Hepatocyte (in vitro differentiated cells): Measurements from ENCODE around the gene CNTNAP1. TPM values are rescaled to one million over a fixed set of nuclear protein-coding genes. Genes with fewer than 3 reads are reported as not detected.

ENCODE experiments used
- DNase-seq: peaks from one replicate; pipeline ENCODE4 v3.0.0-alpha.2; 2016; ENCODE audit warnings: low spot score
- H2AFZ ChIP-seq: fragments of 200-600 bp; sonication (generic); 2 replicates; pipeline ENCODE4 v1.6.0; 2016; ENCODE audit warnings: antibody characterized with exemption, mild to moderate bottlenecking
- H3K27ac ChIP-seq: fragments of 200-600 bp; sonication (generic); 2 replicates; pipeline ENCODE4 v1.5.1; 2016; ENCODE audit warnings: mild to moderate bottlenecking
- H3K27me3 ChIP-seq: fragments of 200-600 bp; sonication (generic); 2 replicates; pipeline ENCODE4 v1.6.1; 2016
- H3K36me3 ChIP-seq: fragments of 200-600 bp; sonication (generic); replicated peaks from 2 replicates; pipeline ENCODE4 v1.5.1; 2016; ENCODE audit warnings: low read depth; ENCODE audit not compliant: insufficient read depth
- H3K4me1 ChIP-seq: fragments of 200-600 bp; sonication (generic); 2 replicates; pipeline ENCODE4 v1.5.1; 2016; ENCODE audit warnings: mild to moderate bottlenecking, moderate library complexity; ENCODE audit not compliant: insufficient read depth
- H3K4me2 ChIP-seq: fragments of 200-600 bp; sonication (generic); 2 replicates; pipeline ENCODE4 v1.6.0; 2016
- H3K4me3 ChIP-seq: fragments of 200-600 bp; sonication (generic); 2 replicates; pipeline ENCODE4 v1.5.1; 2016; ENCODE audit warnings: mild to moderate bottlenecking
- H3K79me2 ChIP-seq: fragments of 200-600 bp; sonication (generic); 2 replicates; pipeline ENCODE4 v1.6.0; 2017; ENCODE audit warnings: mild to moderate bottlenecking
- H3K9me2 ChIP-seq: fragments of 200-600 bp; sonication (generic); replicated peaks from 2 replicates; pipeline ENCODE4 v1.6.0; 2017; ENCODE audit warnings: mild to moderate bottlenecking; ENCODE audit not compliant: insufficient read depth
- H3K9me3 ChIP-seq: fragments of 200-600 bp; sonication (generic); 2 replicates; pipeline ENCODE4 v1.5.1; 2016; ENCODE audit warnings: low read depth, mild to moderate bottlenecking
- H4K20me1 ChIP-seq: fragments of 200-600 bp; sonication (generic); 2 replicates; pipeline ENCODE4 v1.6.0; 2016; ENCODE audit warnings: mild to moderate bottlenecking; ENCODE audit not compliant: insufficient read depth, poor library complexity, severe bottlenecking
- EZH2 ChIP-seq: fragments of 200-600 bp; sonication (generic); IDR thresholded peaks from 2 replicates; pipeline ENCODE4 v1.6.1; 2016; ENCODE audit warnings: antibody characterized with exemption, mild to moderate bottlenecking, borderline replicate concordance
- EZH2phosphoT487 ChIP-seq: fragments of 200-600 bp; sonication (generic); IDR thresholded peaks from one replicate; pipeline ENCODE4 v1.6.1; 2018; ENCODE audit warnings: antibody characterized with exemption, mild to moderate bottlenecking, low read depth, moderate library complexity; ENCODE audit not compliant: unreplicated experiment, severe bottlenecking
- WGBS: methylation state at CpG from one replicate; pipeline ENCODE4 v1.1.6; 2016; ENCODE audit warnings: low lambda C conversion rate; ENCODE audit errors: missing lambda C conversion rate; 5-methylcytosine and 5-hydroxymethylcytosine counted together
- polyA plus RNA-seq: library from polyadenylated mRNA; unstranded; fragments of >200 nt; fragmentation: Nextera tagmentation; extraction: Ambion mirVana; gene quantifications from 2 replicates; pipeline ENCODE4 v1.2.1, GENCODE V29; 2016
- total RNA-seq: library from RNA; depleted of rRNA; stranded (reverse); fragments of >200 nt; gene quantifications from 2 replicates; pipeline ENCODE4 v1.2.3, GENCODE V29; 2014
- TF ChIP-seq, protein P1 (sequence below): fragments of 200-600 bp; sonication (generic); IDR thresholded peaks from 2 replicates; pipeline ENCODE4 v1.5.1; 2016; ENCODE audit warnings: antibody characterized with exemption, mild to moderate bottlenecking; ENCODE audit not compliant: poor library complexity

The CNTNAP1 gene
- total and polyA plus RNA-seq, 2 experiments from 2014 or later: 2.6 to 4.4 TPM

DNA sequence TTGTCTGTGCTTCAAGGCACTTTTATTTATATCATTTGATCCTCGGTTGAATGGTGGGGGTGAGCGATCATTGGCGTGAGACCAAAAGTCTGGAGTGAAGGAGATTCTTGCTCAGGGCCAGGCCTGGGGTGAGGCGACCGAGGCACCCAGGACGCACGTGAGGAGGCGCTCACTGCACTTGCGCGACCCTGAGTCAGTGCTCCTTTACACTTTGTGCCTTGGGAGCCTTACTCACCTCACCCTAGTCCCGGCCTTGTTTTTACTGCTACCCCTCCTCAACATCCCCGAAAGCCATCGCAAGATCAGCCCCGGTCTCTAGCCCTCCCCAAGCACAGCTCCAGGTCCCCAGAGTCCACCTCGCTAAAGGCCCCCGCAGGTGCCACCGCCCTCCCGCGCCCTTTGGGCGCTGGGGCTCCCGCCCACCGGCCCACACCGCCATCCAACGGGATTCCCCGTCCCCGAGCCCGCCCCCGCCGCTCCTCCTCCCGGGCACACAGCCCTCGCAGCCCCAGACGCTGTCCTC, 62.0 kb downstream of the CNTNAP1 start:
- 2% methylated on average over 13 of the region's 32 CpGs for WGBS
- no peaks in the 10 kb centered on the region for H3K36me3 ChIP-seq
- peak overlapping the region; percentile 72 for H3K4me2 ChIP-seq
- peaks cover 10% of the 10 kb centered on the region for H3K4me1 ChIP-seq
- peak overlapping the region; percentile 84 for H2AFZ ChIP-seq
- no peaks in the 10 kb centered on the region for H3K27me3 ChIP-seq
- no peaks in the 10 kb centered on the region for H3K9me2 ChIP-seq
- peak; percentile 88 for DNase-seq
- H3K9me3 ChIP-seq: no peaks in the 10 kb centered on the region
- H4K20me1 ChIP-seq: no peaks in the 10 kb centered on the region
- peak overlapping the region; percentile 95 for H3K27ac ChIP-seq
- TF ChIP-seq, protein P1, sequence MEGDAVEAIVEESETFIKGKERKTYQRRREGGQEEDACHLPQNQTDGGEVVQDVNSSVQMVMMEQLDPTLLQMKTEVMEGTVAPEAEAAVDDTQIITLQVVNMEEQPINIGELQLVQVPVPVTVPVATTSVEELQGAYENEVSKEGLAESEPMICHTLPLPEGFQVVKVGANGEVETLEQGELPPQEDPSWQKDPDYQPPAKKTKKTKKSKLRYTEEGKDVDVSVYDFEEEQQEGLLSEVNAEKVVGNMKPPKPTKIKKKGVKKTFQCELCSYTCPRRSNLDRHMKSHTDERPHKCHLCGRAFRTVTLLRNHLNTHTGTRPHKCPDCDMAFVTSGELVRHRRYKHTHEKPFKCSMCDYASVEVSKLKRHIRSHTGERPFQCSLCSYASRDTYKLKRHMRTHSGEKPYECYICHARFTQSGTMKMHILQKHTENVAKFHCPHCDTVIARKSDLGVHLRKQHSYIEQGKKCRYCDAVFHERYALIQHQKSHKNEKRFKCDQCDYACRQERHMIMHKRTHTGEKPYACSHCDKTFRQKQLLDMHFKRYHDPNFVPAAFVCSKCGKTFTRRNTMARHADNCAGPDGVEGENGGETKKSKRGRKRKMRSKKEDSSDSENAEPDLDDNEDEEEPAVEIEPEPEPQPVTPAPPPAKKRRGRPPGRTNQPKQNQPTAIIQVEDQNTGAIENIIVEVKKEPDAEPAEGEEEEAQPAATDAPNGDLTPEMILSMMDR: no peak
- no peak for TF ChIP-seq EZH2phosphoT487
- no peak for TF ChIP-seq EZH2
- H3K79me2 ChIP-seq: peaks cover 36% of the 10 kb centered on the region
- peak overlapping the region; percentile 41 for H3K4me3 ChIP-seq

DNA sequence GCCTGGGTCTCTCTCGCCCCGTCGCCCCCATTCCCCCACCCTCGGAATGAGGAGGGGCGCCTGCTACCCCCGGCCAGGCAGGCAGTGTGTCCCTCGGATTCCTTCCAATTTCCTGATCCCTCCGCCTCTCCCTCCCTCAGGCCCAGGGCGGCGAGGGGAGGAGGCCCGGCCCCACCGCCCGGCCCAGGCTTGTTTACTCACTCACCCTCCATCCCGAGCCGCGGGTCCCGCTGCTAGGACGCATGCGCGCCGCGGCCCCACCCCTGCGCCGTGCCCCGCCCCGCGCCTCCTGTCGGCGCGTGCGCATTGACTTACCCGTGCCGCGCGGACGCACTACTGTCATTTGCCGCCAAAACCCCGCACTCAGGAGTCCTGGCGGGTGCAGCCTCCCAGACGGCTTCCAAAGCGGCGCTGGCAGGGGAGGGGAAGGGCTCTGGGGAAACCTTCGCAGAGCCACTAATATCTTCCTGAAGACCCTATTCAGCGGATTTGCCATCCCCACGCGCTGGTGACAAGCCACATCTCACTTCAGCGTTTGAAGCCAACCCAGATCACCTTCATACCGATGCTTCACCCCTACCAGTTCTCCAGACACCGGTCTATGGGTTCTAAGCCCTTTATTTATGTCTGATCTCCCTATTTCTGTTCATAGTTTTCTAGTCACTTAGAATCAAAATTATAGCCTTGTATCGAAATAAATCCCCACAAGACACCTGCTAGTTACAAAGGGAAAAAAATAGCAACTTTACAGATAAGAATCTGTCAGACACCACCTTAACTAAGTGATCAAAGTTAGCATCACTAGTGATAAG, 62.7 kb downstream of the CNTNAP1 start, which contains the start of gene EZH1:
TSS of gene EZH1 (minus strand) at position 235 of the 812 bp plus-strand sequence. CDS start 16,099 bp downstream, outside the sequence.
- peak; percentile 97 for DNase-seq
- peak within 1 kb of the TSS; percentile 95 for H3K27ac ChIP-seq
- TF ChIP-seq EZH2 (no peak), EZH2phosphoT487 (no peak)
- TF ChIP-seq, protein P1: no peak
- no peaks in the 10 kb centered on the region for H3K27me3 ChIP-seq
- WGBS: 11% methylated on average over 39 of the region's 50 CpGs
- no peaks in the 10 kb centered on the region for H4K20me1 ChIP-seq
- H3K9me3 ChIP-seq: no peaks in the 10 kb centered on the region
- no peaks in the 10 kb centered on the region for H3K36me3 ChIP-seq
- H3K9me2 ChIP-seq: no peaks in the 10 kb centered on the region
- H3K79me2 ChIP-seq: peaks cover 29% of the 10 kb centered on the region
- H3K4me3 ChIP-seq: peak within 1 kb of the TSS; percentile 41
- peaks cover 10% of the 10 kb centered on the region for H3K4me1 ChIP-seq
- peak within 1 kb of the TSS; percentile 84 for H2AFZ ChIP-seq
- H3K4me2 ChIP-seq: peak within 1 kb of the TSS; percentile 72

DNA sequence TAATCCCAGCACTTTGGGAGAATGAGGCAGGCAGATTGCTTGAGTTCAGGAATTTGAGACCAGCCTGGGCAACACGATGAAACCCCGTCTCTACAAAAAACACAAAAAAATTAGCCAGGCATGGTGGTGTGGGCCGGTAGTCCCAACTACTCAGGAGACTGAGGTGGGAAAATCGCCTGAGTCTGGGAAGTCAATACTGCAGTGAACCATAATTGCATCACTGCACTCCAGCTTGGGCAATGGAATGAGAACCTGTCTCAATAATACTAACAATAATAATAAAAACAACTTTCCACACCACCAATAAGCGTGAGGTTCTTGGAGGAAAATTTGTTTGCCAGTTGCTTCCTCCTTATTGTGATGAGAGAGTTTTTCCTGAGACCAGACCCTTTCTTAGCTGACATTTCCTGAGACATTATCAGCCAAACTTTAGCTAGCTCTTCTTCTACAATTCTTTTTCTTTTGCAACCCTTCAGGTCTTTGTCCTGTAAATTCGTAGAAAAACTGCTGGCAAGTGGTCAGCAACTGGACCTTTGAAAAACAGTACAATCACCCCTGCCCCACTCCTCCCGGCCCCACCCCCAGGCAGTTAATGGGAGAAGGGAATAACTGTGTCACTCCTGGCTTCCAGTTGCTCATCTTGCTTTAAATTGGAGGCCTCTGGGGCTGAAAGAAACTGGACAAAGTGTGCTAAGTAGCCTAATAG, 66.0 kb downstream of the CNTNAP1 start:
- peaks cover 5% of the 10 kb centered on the region for H3K79me2 ChIP-seq
- no peaks in the 10 kb centered on the region for H3K27me3 ChIP-seq
- WGBS: 68% methylated on average over 7 of the region's 7 CpGs
- peaks cover 7% of the 10 kb centered on the region for H3K4me1 ChIP-seq
- no peak overlapping the region for H3K4me2 ChIP-seq
- H3K36me3 ChIP-seq: no peaks in the 10 kb centered on the region
- H3K27ac ChIP-seq: no peak overlapping the region
- no peak for DNase-seq
- no peak overlapping the region for H3K4me3 ChIP-seq
- H3K9me2 ChIP-seq: no peaks in the 10 kb centered on the region
- H3K9me3 ChIP-seq: no peaks in the 10 kb centered on the region
- H2AFZ ChIP-seq: no peak overlapping the region
- no peaks in the 10 kb centered on the region for H4K20me1 ChIP-seq
- TF ChIP-seq EZH2phosphoT487 (no peak), EZH2 (no peak)
- TF ChIP-seq, protein P1: no peak
